ENCODE data around the gene DEFB128.

GRCh38 chr20:210809-211502 is 21.4 kb upstream of the DEFB128 start:
- TF ChIP-seq CTCF (IDR thresholded peaks at IDR 0.05) (no peak), POLR2A (IDR thresholded peaks at IDR 0.05) (no peak)

All from vagina (tissue), 2 donors.